Lower leg skin (tissue), 3 donors: Measurements from ENCODE around the gene AVEN.

Experiments used
- CTCF ChIP-seq, 3 donors: fragments of 450-650 bp; IDR thresholded peaks; one replicate each; pipeline ENCODE4 v1.5.1; 2016; ENCODE audit warnings: antibody characterized with exemption in 3 of 3, mild to moderate bottlenecking in 3 of 3, moderate library complexity in 2 of 3
- POLR2A ChIP-seq, 2 donors: fragments of 450-650 bp; IDR thresholded peaks; one replicate each; pipeline ENCODE4 v1.6.1; 2016 to 2017; ENCODE audit warnings: antibody characterized with exemption in 2 of 2, mild to moderate bottlenecking in 1 of 2, moderate library complexity in 1 of 2

DNA sequence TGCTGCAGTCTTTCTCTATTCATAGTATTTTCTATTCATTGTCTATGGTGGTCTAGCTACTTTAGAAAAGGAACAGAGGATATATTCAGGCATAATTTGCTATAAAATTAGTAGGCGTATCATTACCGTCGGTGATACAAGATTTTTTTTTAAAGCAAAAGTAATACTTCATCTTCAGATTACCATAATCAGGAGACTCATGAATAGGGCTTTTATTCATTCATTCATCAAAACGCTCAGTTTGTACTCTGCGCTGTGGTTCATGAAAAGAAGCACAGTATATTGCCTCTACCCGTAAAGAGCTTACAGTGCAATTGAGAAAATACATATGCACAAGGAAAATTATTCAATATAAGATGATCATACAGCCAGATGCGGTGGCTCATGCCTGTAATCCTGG, 207.4 kb downstream of the AVEN start:
- TF ChIP-seq CTCF (IDR thresholded peaks at IDR 0.05) (no peak), POLR2A (IDR thresholded peaks at IDR 0.05) (no peak)
